Retinal pigment epithelial cell (primary cell): ENCODE measurements around the gene CLPTM1L.

ENCODE experiments used
- DNase-seq: peaks from one replicate; pipeline ENCODE4 v3.0.0-alpha.2; 2010; ENCODE audit warnings: low read depth
- H3K4me3 ChIP-seq: 2 replicates; pipeline ENCODE4 v1.5.1; 2011; ENCODE audit warnings: mild to moderate bottlenecking, low read length, control low read depth, moderate library complexity
- TF ChIP-seq, protein P1 (sequence below): conservative IDR thresholded peaks from 2 replicates; pipeline ENCODE4 v1.5.1; 2011; ENCODE audit warnings: low read depth, low read length, control low read depth, inconsistent platforms

CLPTM1L gene

DNA sequence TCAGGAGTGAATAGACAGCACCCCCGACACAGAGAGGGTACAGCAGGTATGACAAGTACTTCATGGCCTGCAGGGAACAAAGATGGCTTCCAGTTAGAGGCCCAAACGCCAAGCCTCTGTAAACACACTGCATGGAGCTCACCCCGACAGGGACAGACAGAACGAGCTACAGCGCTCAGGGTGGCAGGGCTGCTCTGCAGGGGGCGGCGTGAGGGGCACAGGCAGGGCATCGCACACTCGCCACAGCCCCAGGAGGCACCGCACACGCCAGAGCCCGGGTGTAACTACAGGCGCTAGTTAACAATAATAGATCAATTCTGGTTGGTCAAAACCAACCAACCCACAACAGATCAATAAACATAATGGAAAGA, 21.1 kb downstream of the CLPTM1L start:
- H3K4me3 ChIP-seq = no peak overlapping the region
- TF ChIP-seq, protein P1, sequence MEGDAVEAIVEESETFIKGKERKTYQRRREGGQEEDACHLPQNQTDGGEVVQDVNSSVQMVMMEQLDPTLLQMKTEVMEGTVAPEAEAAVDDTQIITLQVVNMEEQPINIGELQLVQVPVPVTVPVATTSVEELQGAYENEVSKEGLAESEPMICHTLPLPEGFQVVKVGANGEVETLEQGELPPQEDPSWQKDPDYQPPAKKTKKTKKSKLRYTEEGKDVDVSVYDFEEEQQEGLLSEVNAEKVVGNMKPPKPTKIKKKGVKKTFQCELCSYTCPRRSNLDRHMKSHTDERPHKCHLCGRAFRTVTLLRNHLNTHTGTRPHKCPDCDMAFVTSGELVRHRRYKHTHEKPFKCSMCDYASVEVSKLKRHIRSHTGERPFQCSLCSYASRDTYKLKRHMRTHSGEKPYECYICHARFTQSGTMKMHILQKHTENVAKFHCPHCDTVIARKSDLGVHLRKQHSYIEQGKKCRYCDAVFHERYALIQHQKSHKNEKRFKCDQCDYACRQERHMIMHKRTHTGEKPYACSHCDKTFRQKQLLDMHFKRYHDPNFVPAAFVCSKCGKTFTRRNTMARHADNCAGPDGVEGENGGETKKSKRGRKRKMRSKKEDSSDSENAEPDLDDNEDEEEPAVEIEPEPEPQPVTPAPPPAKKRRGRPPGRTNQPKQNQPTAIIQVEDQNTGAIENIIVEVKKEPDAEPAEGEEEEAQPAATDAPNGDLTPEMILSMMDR = no peak
- no peak for DNase-seq

DNA sequence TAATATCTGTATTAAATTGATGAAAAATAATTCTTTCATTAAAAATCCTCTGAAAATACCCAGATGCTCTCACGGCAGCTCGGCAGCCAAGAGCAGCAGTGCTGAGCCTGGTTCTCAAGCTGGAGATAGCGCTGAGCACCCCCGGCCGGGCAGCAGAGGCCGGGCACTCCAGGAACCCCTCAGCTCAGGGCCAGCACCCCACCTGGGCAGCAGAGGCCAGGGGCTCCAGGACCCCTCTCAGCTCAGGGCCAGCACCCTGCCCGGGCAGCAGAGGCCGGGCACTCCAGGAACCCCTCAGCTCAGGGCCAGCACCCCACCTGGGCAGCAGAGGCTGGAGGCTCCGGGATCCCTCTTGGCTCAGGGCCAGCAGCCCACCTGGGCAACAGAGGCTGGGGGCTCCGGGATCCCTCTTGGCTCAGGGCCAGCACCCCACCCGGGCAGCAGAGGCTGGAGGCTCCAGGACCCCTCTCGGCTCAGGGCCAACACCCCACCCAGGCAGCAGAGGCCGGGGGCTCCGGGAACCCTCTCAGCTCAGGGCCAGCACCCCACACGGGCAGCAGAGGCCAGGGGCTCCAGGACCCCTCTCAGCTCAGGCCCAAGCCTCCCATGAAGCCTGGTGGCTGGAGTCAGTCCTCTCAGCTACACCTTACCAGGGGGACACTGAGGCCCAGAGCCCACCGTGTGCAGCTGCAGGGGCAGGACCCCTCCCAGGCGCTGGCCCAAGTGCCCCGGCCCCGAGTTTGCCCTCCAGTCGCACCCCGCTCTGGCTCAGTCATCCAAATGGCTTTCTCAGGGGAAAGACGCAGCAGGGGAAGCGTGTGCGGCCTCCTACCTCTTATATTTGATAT, 21.7 kb downstream of the CLPTM1L start:
- no peak for DNase-seq
- H3K4me3 ChIP-seq = no peak overlapping the region
- TF ChIP-seq, protein P1 = no peak

DNA sequence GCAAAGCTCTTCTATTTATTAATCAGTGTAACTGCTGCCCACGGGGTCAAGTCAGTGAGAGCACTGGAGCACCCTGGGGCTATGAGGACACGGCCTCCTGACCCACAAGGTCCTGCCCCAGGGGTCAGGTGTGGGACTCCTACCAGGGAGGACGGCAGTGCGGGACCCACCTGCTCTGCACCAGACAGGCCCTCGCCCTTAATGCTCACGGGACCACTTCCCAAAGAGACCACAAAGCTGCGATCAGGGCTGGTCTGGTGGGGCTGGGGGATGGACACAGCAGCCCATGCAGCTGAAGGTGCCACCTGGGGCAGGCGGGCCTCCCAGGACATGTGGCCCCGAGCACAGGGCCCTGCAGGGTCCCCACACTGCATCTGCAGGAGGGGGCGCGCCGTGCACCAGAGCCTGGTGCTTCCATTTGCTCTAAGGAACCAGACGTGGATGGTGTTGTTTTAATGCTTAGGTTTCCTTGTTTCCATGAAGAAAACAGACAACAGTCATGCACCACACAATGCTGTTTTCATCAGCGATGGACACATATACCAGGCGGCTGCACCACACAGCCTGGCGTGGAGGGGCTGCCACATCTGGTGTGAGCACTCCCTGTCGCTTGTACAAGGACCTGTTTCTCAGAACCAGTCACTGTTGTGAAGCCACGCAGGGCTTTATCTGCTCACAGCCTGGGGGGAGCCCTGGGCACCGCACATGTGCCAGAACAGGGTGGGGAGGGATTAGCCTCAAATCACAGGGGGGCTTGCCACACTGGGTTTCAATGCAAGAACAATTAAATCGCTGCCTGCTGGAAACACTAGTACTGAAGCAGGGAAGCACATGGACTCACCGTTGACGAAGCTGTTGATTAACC, 22.6 kb downstream of the CLPTM1L start:
- no peak for DNase-seq
- H3K4me3 ChIP-seq = no peak overlapping the region
- TF ChIP-seq, protein P1 = no peak

DNA sequence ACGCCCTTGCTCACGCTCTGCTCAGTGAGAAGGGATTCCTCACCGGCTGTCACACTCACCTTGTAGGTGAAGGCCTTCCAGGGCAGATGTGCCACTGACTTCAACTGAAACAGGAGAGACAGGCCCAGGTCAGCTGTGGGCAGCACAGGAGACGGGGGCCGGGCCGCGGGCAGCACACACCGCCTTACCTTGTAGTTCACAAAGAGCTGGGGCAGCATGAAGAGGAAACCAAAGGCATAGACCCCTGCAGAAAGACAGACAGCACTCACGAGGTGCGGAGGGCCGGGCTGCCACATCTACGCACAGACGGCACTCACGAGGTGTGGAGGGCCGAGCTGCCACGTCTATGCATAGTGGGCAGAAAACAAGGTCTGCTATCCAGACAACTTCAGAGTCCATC, 23.3 kb downstream of the CLPTM1L start:
- TF ChIP-seq, protein P1 = no peak
- H3K4me3 ChIP-seq = no peak overlapping the region
- no peak for DNase-seq

DNA sequence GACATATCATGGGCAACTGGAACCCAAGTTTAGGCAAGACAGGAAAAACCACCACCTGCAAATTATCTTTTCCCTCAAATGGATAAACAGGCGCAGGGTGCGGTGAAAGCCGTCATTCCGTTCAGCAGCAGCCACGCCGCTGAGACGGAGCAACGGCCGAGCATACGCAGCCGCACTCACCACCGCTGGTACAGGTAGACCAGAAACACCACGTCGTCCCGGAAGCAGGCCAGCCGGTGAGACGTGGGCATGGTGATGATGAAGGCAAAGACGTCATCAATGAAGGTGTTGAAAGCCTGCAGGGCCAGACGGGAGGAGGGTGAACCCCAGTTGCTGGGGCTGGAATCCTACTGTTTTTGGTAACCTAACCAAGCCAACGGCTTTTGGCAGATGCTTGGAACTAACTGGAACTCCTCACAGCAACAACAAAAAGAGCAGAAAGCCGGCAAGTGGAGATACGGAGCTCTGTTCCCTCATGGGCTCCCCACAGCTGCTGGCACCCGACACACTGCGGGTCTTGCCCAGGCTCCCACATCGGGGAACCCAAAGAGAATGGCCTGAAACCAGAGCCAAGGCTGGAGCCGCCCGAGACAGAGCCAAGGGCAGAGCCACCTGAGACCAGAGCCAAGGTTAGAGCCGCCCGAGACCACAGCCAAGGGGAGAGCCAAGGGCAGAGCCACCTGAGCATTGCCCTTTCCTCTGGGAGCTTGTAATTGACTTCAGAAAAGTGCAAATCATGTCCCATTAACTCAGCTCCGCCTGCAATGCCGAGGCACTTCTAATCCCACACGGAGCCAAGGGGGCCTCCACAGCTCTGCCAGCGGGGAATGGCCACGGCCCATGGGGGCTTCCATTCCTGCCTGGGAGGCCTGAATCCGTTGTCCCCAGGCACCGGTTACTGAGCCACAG, 24.2 kb downstream of the CLPTM1L start:
- H3K4me3 ChIP-seq = no peak overlapping the region
- DNase-seq = no peak

More for the DNA sequence above, 24.2 kb downstream of the CLPTM1L start:
- TF ChIP-seq, protein P1 = no peak
